GM12864 (cell line): Measurements from ENCODE around the gene HSPA5.
"Not testable (repeated sequence)": the region's sequence is repeated elsewhere in the genome, so short reads cannot be mapped to it uniquely, and the experiment has no call there.

ENCODE experiments used
- DNase-seq: peaks from one replicate; pipeline ENCODE4 v3.0.0-alpha.2; 2011; ENCODE audit warnings: low read depth
- H3K4me3 ChIP-seq: 2 replicates; pipeline ENCODE4 v1.5.1; 2011; ENCODE audit warnings: mild to moderate bottlenecking, low read depth, low read length, control low read depth
- TF ChIP-seq, protein P1 (sequence below): IDR thresholded peaks from 2 replicates; pipeline ENCODE4 v1.5.1; 2011; ENCODE audit warnings: low read depth, mild to moderate bottlenecking, moderate library complexity, low read length, control low read depth, inconsistent platforms; ENCODE audit errors: missing control alignments

The HSPA5 gene

DNA sequence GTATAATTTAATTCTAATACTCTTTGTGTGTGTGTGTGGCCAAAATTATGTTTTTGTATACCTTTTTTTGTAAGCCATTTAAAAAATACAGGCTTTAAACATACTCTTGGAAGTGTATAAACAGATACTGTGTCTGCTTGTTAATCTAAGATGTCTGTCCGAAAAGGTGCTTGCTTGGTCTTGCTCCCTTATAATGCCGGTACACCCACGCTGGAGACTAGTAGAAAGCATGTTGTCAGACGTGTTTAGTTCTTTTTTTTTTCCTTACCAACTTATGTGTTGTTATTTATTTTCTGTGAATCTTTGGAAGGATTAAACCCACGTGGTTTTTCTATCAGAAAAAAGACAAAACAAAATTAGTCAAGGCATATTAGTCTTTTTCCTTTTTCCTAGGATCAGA is 29.9 kb upstream of the HSPA5 start:
- TF ChIP-seq, protein P1, sequence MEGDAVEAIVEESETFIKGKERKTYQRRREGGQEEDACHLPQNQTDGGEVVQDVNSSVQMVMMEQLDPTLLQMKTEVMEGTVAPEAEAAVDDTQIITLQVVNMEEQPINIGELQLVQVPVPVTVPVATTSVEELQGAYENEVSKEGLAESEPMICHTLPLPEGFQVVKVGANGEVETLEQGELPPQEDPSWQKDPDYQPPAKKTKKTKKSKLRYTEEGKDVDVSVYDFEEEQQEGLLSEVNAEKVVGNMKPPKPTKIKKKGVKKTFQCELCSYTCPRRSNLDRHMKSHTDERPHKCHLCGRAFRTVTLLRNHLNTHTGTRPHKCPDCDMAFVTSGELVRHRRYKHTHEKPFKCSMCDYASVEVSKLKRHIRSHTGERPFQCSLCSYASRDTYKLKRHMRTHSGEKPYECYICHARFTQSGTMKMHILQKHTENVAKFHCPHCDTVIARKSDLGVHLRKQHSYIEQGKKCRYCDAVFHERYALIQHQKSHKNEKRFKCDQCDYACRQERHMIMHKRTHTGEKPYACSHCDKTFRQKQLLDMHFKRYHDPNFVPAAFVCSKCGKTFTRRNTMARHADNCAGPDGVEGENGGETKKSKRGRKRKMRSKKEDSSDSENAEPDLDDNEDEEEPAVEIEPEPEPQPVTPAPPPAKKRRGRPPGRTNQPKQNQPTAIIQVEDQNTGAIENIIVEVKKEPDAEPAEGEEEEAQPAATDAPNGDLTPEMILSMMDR: no peak
- H3K4me3 ChIP-seq: no peak overlapping the region
- no peak for DNase-seq

DNA sequence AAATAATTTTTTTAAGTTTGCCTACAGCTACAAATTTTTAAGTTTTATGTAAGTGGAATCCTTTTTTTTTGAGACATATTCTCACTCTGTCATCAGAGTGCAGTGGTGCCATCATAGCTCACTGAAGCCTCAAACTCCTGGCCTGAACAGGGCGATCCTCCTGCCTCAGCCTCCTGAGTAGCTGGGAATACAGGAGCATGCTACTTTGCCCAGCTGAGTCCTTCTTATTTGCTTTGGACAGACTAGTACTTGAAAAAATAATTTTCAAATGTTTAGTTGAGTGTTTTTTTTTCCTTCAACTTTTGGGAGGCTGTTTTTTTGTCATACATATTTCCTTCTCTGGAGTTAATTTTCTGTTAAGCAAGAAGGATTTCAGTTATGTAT is 27.9 kb upstream of the HSPA5 start:
- no peak overlapping the region for H3K4me3 ChIP-seq
- TF ChIP-seq, protein P1: no peak
- no peak for DNase-seq

DNA sequence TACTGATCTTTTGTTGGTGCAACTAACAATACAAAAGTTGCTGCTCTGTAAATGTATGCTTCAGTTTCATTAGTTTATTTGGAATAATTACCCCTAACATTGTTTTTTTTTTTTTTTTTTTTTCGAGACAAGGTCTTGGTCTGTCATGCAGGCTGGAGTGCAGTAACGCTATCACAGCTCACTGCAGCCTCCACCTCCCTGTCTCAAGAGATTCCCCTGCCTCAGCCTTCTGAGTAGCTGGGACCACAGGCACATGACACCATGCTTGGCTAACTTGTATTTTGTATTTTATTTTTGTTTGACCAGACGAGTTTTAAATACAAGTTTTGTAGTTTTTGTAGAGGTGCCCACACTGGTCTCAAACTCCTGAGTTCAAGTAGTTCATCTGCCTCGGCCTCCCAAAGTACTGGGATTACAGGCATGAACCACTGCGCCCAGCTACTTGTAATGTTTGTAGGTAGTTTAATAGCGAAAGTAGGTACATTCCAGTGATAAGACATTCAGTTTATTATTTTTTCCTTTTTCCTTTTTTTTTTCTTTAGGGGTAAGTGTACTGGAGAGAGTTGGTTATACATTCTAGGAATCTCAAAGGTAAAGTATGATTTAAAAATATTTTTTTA is 27.4 kb upstream of the HSPA5 start:
- no peak for DNase-seq
- TF ChIP-seq, protein P1: no peak
- no peak overlapping the region for H3K4me3 ChIP-seq

DNA sequence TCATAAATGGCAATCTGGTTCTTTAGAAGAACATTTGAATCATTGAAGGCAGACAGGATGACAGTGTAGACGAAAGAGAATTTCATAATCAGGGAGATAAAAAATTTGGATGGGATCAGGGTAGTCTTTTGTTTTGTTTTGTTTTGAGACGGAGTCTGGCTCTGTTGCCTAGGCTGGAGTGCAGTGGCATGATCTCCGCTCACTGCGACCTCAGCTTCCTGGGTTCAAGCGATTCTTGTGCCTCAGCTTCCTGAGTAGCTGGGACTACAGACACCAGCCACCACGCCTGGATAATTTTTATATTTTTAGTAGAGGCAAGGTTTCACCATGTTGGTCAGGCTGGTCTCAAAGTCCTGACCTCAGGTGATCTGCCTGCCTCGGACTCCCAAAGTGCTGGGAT is 22.9 kb upstream of the HSPA5 start:
- not testable (repeated sequence) for DNase-seq
- peak overlapping the region; percentile 32 for H3K4me3 ChIP-seq

DNA sequence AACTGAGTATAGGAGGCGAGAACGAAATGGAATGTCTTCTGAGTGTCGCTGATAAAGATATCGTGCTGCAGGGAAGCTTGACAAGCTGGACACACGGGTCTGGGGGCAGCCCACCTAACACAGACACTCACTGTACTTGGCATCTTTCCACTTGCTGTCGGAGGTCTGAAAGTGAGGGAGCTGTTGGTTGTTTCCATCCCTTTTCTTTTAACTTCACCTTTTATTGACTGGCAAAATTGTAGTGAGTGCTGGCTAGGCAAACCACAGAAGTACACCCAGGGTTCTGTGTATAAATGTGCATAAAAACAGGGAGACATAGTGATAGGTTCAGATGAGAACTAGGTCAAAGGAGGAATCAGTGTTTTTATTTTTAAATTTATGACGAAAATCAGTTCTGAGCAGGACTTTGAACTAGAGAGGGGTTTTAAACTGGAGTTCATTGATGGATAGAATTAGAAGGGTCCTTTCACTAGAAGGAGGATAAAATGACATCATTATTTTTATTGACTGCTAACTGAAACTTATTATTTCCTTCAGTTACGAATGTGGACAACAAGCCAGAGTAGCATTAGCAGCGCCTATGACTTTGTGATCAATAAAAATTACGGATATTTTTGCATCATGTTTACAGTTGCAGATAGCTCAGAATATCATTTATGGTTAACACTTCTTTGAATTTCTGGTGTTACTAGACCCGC is 21.3 kb upstream of the HSPA5 start:
- H3K4me3 ChIP-seq: peak overlapping the region; percentile 98
- TF ChIP-seq, protein P1: no peak
- DNase-seq: no peak

DNA sequence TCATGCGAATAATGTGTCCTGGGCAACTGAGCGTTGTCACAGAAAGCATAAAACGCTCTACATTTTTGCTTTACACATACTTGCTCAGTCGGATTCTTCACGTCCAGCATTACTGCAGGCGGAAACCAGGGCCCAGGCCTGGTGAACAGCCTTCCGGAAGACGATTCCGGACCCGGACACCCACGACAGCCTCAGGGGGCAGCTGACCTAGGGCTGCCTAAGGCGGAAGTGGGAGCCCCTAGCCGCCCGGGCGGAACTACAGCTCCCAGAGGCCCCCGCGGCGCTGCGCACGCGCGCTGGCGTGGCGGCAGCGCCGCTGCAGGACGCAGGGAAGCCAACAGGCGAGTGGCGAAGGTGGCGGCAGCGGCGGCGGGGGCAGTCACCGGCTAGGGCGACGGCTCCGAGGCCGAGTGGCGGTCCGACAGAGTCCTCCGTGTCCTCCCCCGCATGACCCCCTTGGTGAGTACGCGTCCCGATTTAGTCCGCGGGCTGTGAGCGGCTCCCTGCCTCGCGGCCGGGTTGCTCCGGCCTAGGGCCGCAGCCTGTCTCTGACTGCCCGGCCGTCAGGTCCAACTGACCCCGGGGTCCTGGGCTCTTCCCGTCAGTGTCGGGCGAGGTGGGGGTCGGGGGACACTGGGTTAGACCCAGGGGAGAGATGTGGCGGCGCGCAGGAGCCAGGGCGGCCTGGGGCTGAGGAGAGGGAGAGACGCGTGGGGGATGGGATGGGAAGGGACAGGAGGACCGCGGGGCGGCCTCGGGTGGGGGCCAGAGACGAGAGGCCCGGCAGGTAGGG is 20.6 kb upstream of the HSPA5 start, which contains the start of gene GAPVD1:
Gene GAPVD1 (plus strand): TSS at position 326 of the 793 bp plus-strand sequence. CDS start 37,096 bp downstream, outside the sequence.
- DNase-seq: peak; percentile 89
- H3K4me3 ChIP-seq: peak within 1 kb of the TSS; percentile 98
- TF ChIP-seq, protein P1: peak; percentile 56

DNA sequence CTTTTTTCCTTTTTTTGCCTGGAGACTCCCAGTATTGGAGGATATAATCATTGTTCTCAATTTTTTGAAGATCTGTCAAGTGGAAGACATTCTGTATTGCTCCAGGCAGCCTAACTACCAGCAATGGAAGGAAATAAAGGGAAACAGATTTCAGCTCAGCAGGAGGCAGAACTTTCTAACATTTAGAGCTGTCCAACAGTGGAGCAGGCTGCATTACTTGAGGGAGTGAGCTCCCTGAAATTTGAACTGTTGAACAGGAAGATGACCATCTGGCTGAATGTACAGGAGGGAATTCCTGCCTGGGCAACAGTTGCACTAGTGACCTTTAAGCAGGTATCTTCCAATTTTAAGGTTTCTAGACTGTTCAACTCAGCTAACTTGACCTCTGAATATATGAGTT is 19.4 kb upstream of the HSPA5 start:
- DNase-seq: no peak
- H3K4me3 ChIP-seq: no peak overlapping the region
- TF ChIP-seq, protein P1: no peak
